Measurements from ENCODE around the gene KCNH2.
"Not testable (repeated sequence)": the region's sequence is repeated elsewhere in the genome, so short reads cannot be mapped to it uniquely, and the experiment has no call there.

KCNH2 gene

GRCh38 chr7:150978126-150978789 lies at the start of gene KCNH2:
TSS of gene KCNH2 (minus strand) at chr7:150978321. CDS start at chr7:150977913, 408 bp downstream.
- Mint-ChIP-seq H3K9me3 (no peaks in the 10 kb centered on the region), H3K36me3 (ENCODE audit: low read depth) (no peaks in the 10 kb centered on the region), H3K27ac (no peak within 1 kb of the TSS), H3K4me3 (peak within 1 kb of the TSS; percentile 51), H3K27me3 (peaks cover 90% of the 10 kb centered on the region), H3K4me1 (ENCODE audit: low read depth) (peaks cover 13% of the 10 kb centered on the region)
- intact Hi-C loops (cut with micrococcal nuclease): no loop called here

GRCh38 chr7:151027728-151028130 lies 49.6 kb upstream of the KCNH2 start:
- Mint-ChIP-seq H3K27me3 (peaks cover 32% of the 10 kb centered on the region), H3K36me3 (ENCODE audit: low read depth) (peaks cover 15% of the 10 kb centered on the region), H3K27ac (peak overlapping the region; percentile 91), H3K4me3 (peak overlapping the region; percentile 93), H3K4me1 (ENCODE audit: low read depth) (peaks cover 41% of the 10 kb centered on the region)
- intact Hi-C loops (cut with micrococcal nuclease): loop anchor here (1.0 to 2.0 kb wide), 3 partner anchors 31 to 61 kb away; partner anchors contain the start of gene TMUB1
- not testable (repeated sequence) for H3K9me3 Mint-ChIP-seq

- H3K9me3 Mint-ChIP-seq; intact Hi-C loops (cut with micrococcal nuclease): not testable (repeated sequence)
- Mint-ChIP-seq H3K36me3 (ENCODE audit: low read depth) (peaks cover 12% of the 10 kb centered on the region), H3K27ac (peak overlapping the region; percentile 91), H3K4me3 (peak overlapping the region; percentile 93), H3K27me3 (peaks cover 32% of the 10 kb centered on the region), H3K4me1 (ENCODE audit: low read depth) (peaks cover 36% of the 10 kb centered on the region)
Observed at GRCh38 chr7:151026771-151027727, 48.9 kb upstream of the KCNH2 start.

GRCh38 chr7:151025924-151026671 lies 48.0 kb upstream of the KCNH2 start:
- Mint-ChIP-seq H3K27ac (peak overlapping the region; percentile 91), H3K4me3 (no peak overlapping the region), H3K27me3 (peaks cover 40% of the 10 kb centered on the region), H3K9me3 (no peaks in the 10 kb centered on the region), H3K36me3 (ENCODE audit: low read depth) (peaks cover 2% of the 10 kb centered on the region), H3K4me1 (ENCODE audit: low read depth) (peaks cover 29% of the 10 kb centered on the region)
- intact Hi-C loops (cut with micrococcal nuclease): no loop called here

- no peak within 1 kb of the TSS for H3K4me3 Mint-ChIP-seq
- H3K4me1 Mint-ChIP-seq (ENCODE audit: low read depth): peaks cover 22% of the 10 kb centered on the region
- intact Hi-C loops (cut with micrococcal nuclease): no loop called here
- H3K27me3 Mint-ChIP-seq: peaks cover 55% of the 10 kb centered on the region
- H3K27ac Mint-ChIP-seq: no peak within 1 kb of the TSS
- no peaks in the 10 kb centered on the region for H3K9me3 Mint-ChIP-seq
- H3K36me3 Mint-ChIP-seq (ENCODE audit: low read depth): no peaks in the 10 kb centered on the region
Observed at GRCh38 chr7:151024435-151025056, 46.4 kb upstream of the KCNH2 start, which contains the start of gene ATG9B. TSS of gene ATG9B (minus strand) at chr7:151024494. CDS start at chr7:151024423, 71 bp downstream.

- H3K4me1 Mint-ChIP-seq (ENCODE audit: low read depth): peaks cover 25% of the 10 kb centered on the region
- intact Hi-C loops (cut with micrococcal nuclease): no loop called here
- no peaks in the 10 kb centered on the region for H3K9me3 Mint-ChIP-seq
- peaks cover 68% of the 10 kb centered on the region for H3K27me3 Mint-ChIP-seq
- no peak overlapping the region for H3K4me3 Mint-ChIP-seq
- no peaks in the 10 kb centered on the region for H3K36me3 Mint-ChIP-seq (ENCODE audit: low read depth)
- H3K27ac Mint-ChIP-seq: no peak overlapping the region
Observed at GRCh38 chr7:151023232-151023631, 45.1 kb upstream of the KCNH2 start.

GRCh38 chr7:151020231-151020630 lies 42.1 kb upstream of the KCNH2 start:
- intact Hi-C loops (cut with micrococcal nuclease): no loop called here
- no peak overlapping the region for H3K4me3 Mint-ChIP-seq
- peaks cover 27% of the 10 kb centered on the region for H3K4me1 Mint-ChIP-seq (ENCODE audit: low read depth)
- H3K36me3 Mint-ChIP-seq (ENCODE audit: low read depth): no peaks in the 10 kb centered on the region
- peaks cover 81% of the 10 kb centered on the region for H3K27me3 Mint-ChIP-seq
- no peaks in the 10 kb centered on the region for H3K9me3 Mint-ChIP-seq
- H3K27ac Mint-ChIP-seq: no peak overlapping the region

- no peak overlapping the region for H3K27ac Mint-ChIP-seq
- H3K4me3 Mint-ChIP-seq: no peak overlapping the region
- peaks cover 36% of the 10 kb centered on the region for H3K4me1 Mint-ChIP-seq (ENCODE audit: low read depth)
- intact Hi-C loops (cut with micrococcal nuclease): no loop called here
- peaks cover 85% of the 10 kb centered on the region for H3K27me3 Mint-ChIP-seq
- no peaks in the 10 kb centered on the region for H3K9me3 Mint-ChIP-seq
- H3K36me3 Mint-ChIP-seq (ENCODE audit: low read depth): no peaks in the 10 kb centered on the region
Observed at GRCh38 chr7:151019130-151019447, 41.0 kb upstream of the KCNH2 start.

- Mint-ChIP-seq H3K4me1 (ENCODE audit: low read depth) (peaks cover 41% of the 10 kb centered on the region), H3K4me3 (peak overlapping the region; percentile 65), H3K27me3 (peaks cover 86% of the 10 kb centered on the region), H3K27ac (peak overlapping the region; percentile 50), H3K9me3 (no peaks in the 10 kb centered on the region), H3K36me3 (ENCODE audit: low read depth) (no peaks in the 10 kb centered on the region)
- intact Hi-C loops (cut with micrococcal nuclease): no loop called here
Observed at GRCh38 chr7:151018421-151019129, 40.5 kb upstream of the KCNH2 start.

- Mint-ChIP-seq H3K36me3 (ENCODE audit: low read depth) (no peaks in the 10 kb centered on the region), H3K27me3 (peaks cover 85% of the 10 kb centered on the region), H3K9me3 (no peaks in the 10 kb centered on the region), H3K27ac (peak overlapping the region; percentile 50), H3K4me1 (ENCODE audit: low read depth) (peaks cover 42% of the 10 kb centered on the region), H3K4me3 (peak overlapping the region; percentile 65)
- intact Hi-C loops (cut with micrococcal nuclease): no loop called here
Observed at GRCh38 chr7:151017953-151018420, 39.9 kb upstream of the KCNH2 start.

GRCh38 chr7:151017370-151017952 lies 39.3 kb upstream of the KCNH2 start:
- Mint-ChIP-seq H3K36me3 (ENCODE audit: low read depth) (no peaks in the 10 kb centered on the region), H3K27me3 (peaks cover 89% of the 10 kb centered on the region), H3K27ac (peak overlapping the region; percentile 50), H3K4me1 (ENCODE audit: low read depth) (peaks cover 46% of the 10 kb centered on the region), H3K4me3 (peak overlapping the region; percentile 65), H3K9me3 (no peaks in the 10 kb centered on the region)
- intact Hi-C loops (cut with micrococcal nuclease): no loop called here

- H3K9me3 Mint-ChIP-seq: no peaks in the 10 kb centered on the region
- peaks cover 94% of the 10 kb centered on the region for H3K27me3 Mint-ChIP-seq
- H3K4me3 Mint-ChIP-seq: no peak overlapping the region
- no peaks in the 10 kb centered on the region for H3K36me3 Mint-ChIP-seq (ENCODE audit: low read depth)
- H3K4me1 Mint-ChIP-seq (ENCODE audit: low read depth): peaks cover 51% of the 10 kb centered on the region
- H3K27ac Mint-ChIP-seq: no peak overlapping the region
- intact Hi-C loops (cut with micrococcal nuclease): no loop called here
Observed at GRCh38 chr7:151016942-151017341, 38.8 kb upstream of the KCNH2 start.
